A549 (cell line): ENCODE data around the gene IRF4. TPM values are rescaled to one million over a fixed set of nuclear protein-coding genes. Genes with fewer than 3 reads are reported as not detected.

Experiments
- ATAC-seq, 2 experiments: fragments of 200-7000 bp in 1 of 2; fragments of >200 bp in 1 of 2; cut with Nextera tagmentation in 1 of 2; cut with Tn5 transposase in 1 of 2; 3 replicates each; pipeline versions ENCODE4 v1.8.0 to v1.9.1; 2018 to 2020; ENCODE audit warnings: mild to moderate bottlenecking in 1 of 2, moderate library complexity in 1 of 2
- CTCF ChIA-PET: fragments of 300-600 bp; sonication (Branson Sonifier 250); formaldehyde crosslinking; extraction: SDS; loops from one replicate; lab custom pipeline; 2021; ENCODE audit warnings: antibody characterized with exemption, inconsistent platforms; lab: Yijun Ruan, JAX
- POLR2A ChIA-PET: fragments of 350-600 bp; formaldehyde crosslinking; extraction: SDS; loops from one replicate; lab custom pipeline; 2021; ENCODE audit warnings: antibody characterized with exemption, inconsistent platforms; lab: Yijun Ruan, JAX
- DNase-seq, 2 experiments: peaks; one replicate each; pipeline versions ENCODE4 v3.0.0 to v3.0.0-alpha.2; 2011 to 2016; ENCODE audit warnings: low read depth in 1 of 2, low spot score in 1 of 2
- FAIRE-seq: peaks from 2 replicates; lab custom pipeline; 2011; peaks lifted over from hg19 to GRCh38; lab: Jason Lieb, UNC
- H3K27ac ChIP-seq, 2 experiments: fragments of >200 bp; sonication (Bioruptor Twin); formaldehyde crosslinking; 3 replicates each; pipeline ENCODE4 v1.5.1; 2016 to 2017
- H3K4me1 ChIP-seq: fragments of >200 bp; sonication (Bioruptor Twin); formaldehyde crosslinking; 3 replicates; pipeline ENCODE4 v1.6.1; 2016
- H3K4me2 ChIP-seq: fragments of >200 bp; sonication (Bioruptor Twin); formaldehyde crosslinking; 3 replicates; pipeline ENCODE4 v1.6.1; 2016
- H3K4me3 ChIP-seq: fragments of >200 bp; sonication (Bioruptor Twin); formaldehyde crosslinking; 3 replicates; pipeline ENCODE4 v1.5.1; 2016
- H3K9me3 ChIP-seq: fragments of >200 bp; sonication (Bioruptor Twin); formaldehyde crosslinking; 3 replicates; pipeline ENCODE4 v1.6.1; 2016
- BCL3 ChIP-seq: fragments of >200 bp; sonication (Bioruptor Twin); formaldehyde crosslinking; IDR thresholded peaks from 3 replicates; pipeline ENCODE4 v1.6.1; 2016
- BHLHE40 ChIP-seq: IDR thresholded peaks from 2 replicates; pipeline ENCODE4 v1.6.1; 2012; ENCODE audit warnings: low read depth, low read length, inconsistent platforms
- CBX8 ChIP-seq: fragments of 200-600 bp; sonication (generic); IDR thresholded peaks from 2 replicates; pipeline ENCODE4 v1.6.1; 2016
- FOSL2 ChIP-seq, 2 experiments: fragments of 450-650 bp in 1 of 2; fragments of >200 bp in 1 of 2; sonication (Bioruptor Twin) in 1 of 2; formaldehyde crosslinking; IDR thresholded peaks; 2 replicates each; pipeline versions ENCODE4 v1.5.0 to v1.6.1; 2016 to 2020; ENCODE audit warnings: mild to moderate bottlenecking in 1 of 2, moderate library complexity in 1 of 2
- FOXS1 ChIP-seq: fragments of 250-450 bp; sonication (Bioruptor Pico); IDR thresholded peaks from 2 replicates; pipeline ENCODE4 v1.5.0; 2020; ENCODE audit warnings: mild to moderate bottlenecking, moderate library complexity
- HOXA7 ChIP-seq: fragments of 250-450 bp; sonication (Bioruptor Pico); IDR thresholded peaks from 2 replicates; pipeline ENCODE4 v1.5.0; 2020; ENCODE audit warnings: mild to moderate bottlenecking, moderate library complexity
- HOXB13 ChIP-seq: fragments of 250-450 bp; sonication (Bioruptor Pico); IDR thresholded peaks from 2 replicates; pipeline ENCODE4 v1.5.0; 2020; ENCODE audit warnings: low read depth, mild to moderate bottlenecking, moderate library complexity
- KDM5A ChIP-seq: fragments of 200-600 bp; sonication (generic); IDR thresholded peaks from 2 replicates; pipeline ENCODE4 v1.6.1; 2016; ENCODE audit warnings: antibody characterized with exemption, mild to moderate bottlenecking
- MAX ChIP-seq: IDR thresholded peaks from 2 replicates; pipeline ENCODE4 v1.6.1; 2012
- PBX3 ChIP-seq: IDR thresholded peaks from 2 replicates; pipeline ENCODE4 v1.6.1; 2012
- RAD21 ChIP-seq, 2 experiments: fragments of >200 bp in 1 of 2; sonication (Bioruptor Twin) in 1 of 2; formaldehyde crosslinking in 1 of 2; IDR thresholded peaks in 1 of 2; conservative IDR thresholded peaks in 1 of 2; 2 replicates in 1 of 2; 3 replicates in 1 of 2; pipeline ENCODE4 v1.6.1; 2012 to 2018; ENCODE audit warnings: inconsistent platforms in 1 of 2
- RCOR1 ChIP-seq: fragments of 150-350 bp; IDR thresholded peaks from 2 replicates; pipeline ENCODE4 v1.6.1; 2014; ENCODE audit warnings: antibody characterized with exemption, low read length, low read depth
- RFX5 ChIP-seq: fragments of 450-650 bp; IDR thresholded peaks from 2 replicates; pipeline ENCODE4 v1.7.1; 2014; ENCODE audit warnings: antibody characterized with exemption, mild to moderate bottlenecking, moderate library complexity
- SMC3 ChIP-seq: fragments of >200 bp; sonication (Bioruptor Twin); formaldehyde crosslinking; IDR thresholded peaks from 3 replicates; pipeline ENCODE4 v1.6.1; 2018; ENCODE audit warnings: inconsistent platforms
- SREBF2 ChIP-seq: fragments of 450-650 bp; IDR thresholded peaks from 2 replicates; pipeline ENCODE4 v1.6.1; 2014; ENCODE audit warnings: mild to moderate bottlenecking, moderate library complexity
- ZNF302 ChIP-seq: fragments of 250-450 bp; sonication (Bioruptor Pico); IDR thresholded peaks from 2 replicates; pipeline ENCODE4 v1.9.0; 2021; ENCODE audit warnings: inconsistent platforms, mild to moderate bottlenecking, moderate library complexity
- ZSCAN20 ChIP-seq: fragments of 250-450 bp; sonication (Bioruptor Pico); IDR thresholded peaks from 2 replicates; pipeline ENCODE4 v1.8.0; 2022; ENCODE audit warnings: mild to moderate bottlenecking, moderate library complexity
- WGBS: methylation state at CpG from one replicate; pipeline ENCODE4 v1.1.6; 2017; ENCODE audit errors: missing lambda C conversion rate; 5-methylcytosine and 5-hydroxymethylcytosine counted together
- polyA plus RNA-seq, 4 experiments: library from polyadenylated mRNA; depleted of rRNA in 3 of 4; stranded (reverse); fragments of >200 nt; fragmentation: RNase III in 1 of 4; extraction: RNeasy Plus Mini Kit Qiagen cat#74134 plus additional on column Dnase treatment in 1 of 4; gene quantifications; 2 replicates in 3 of 4; 3 replicates in 1 of 4; pipeline ENCODE4 v1.2.3, GENCODE V29; 2011 to 2017
- TF ChIP-seq, protein P1 (sequence below): fragments of 250-450 bp; sonication (Bioruptor Pico); IDR thresholded peaks from 2 replicates; pipeline ENCODE4 v1.5.0; 2020; ENCODE audit warnings: low read depth, mild to moderate bottlenecking, moderate library complexity

Gene IRF4
- polyA plus RNA-seq, 2 of the 4 experiments (the other 2 are of a cell fraction) = 0.03 TPM

GRCh38 chr6:357261-357790 is 34.2 kb upstream of the IRF4 start:
- TF ChIP-seq ZSCAN20 (CRISPR knock-in tag) = no peak
- TF ChIP-seq PBX3 = no peak
- no peak for TF ChIP-seq FOSL2 (IDR thresholded peaks at IDR 0.05)
- TF ChIP-seq FOSL2 (CRISPR knock-in tag; IDR thresholded peaks at IDR 0.05) = no peak
- TF ChIP-seq HOXB13 (CRISPR knock-in tag) = no peak
- no peak for TF ChIP-seq FOXS1 (CRISPR knock-in tag)
- no peak for TF ChIP-seq SREBF2
- no peak for TF ChIP-seq CBX8
- TF ChIP-seq RAD21 (conservative IDR thresholded peaks at IDR 0.05 in 1 of 2, IDR thresholded peaks at IDR 0.05 in 1 of 2) = no peak
- no peak for TF ChIP-seq KDM5A
- TF ChIP-seq BCL3 = no peak
- no peak for TF ChIP-seq SMC3
- no peak for TF ChIP-seq MAX
- TF ChIP-seq, all 56 proteins: peak for 0
- no peak for DNase-seq
- ATAC-seq = no peak
- POLR2A ChIA-PET = no interaction called here
- CTCF ChIA-PET = no interaction called here
- no peak for FAIRE-seq
- Histone ChIP-seq H3K4me1 (no peaks in the 10 kb centered on the region), H3K4me3 (no peak overlapping the region), H3K9me3 (no peaks in the 10 kb centered on the region), H3K4me2 (no peak overlapping the region), H3K27ac (no peak overlapping the region)
- WGBS = 90% methylated on average over 6 of the region's 12 CpGs

DNA sequence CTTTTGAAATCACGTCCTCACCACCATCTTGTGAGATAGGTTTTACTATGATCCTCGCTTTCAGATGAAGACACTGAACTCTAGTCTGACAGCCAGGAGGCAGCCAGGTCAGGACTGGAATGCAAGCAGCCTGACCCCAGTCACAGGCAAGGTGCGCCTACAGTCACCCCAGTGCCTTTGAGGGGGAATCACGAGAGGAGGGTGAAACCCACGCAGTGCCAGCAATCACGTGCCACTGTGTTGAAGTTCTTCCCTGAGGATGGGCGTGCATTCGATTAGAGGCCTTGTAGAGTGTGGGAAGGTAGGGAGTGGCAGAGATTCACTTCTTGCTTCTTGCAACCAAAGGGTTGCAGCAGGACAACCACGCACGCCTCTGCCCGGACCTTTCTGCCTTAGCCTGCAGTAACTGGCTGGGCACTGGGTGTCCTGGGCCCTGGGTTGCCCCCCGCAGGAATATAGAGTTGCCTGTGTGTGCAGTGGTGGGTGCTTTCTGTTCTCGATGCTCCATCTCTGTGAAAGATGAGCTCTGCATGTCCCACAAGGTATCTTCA is 33.7 kb upstream of the IRF4 start:
- POLR2A ChIA-PET = no interaction called here

GRCh38 chr6:358432-358831 is 33.1 kb upstream of the IRF4 start:
- POLR2A ChIA-PET = no interaction called here
- no peak for DNase-seq
- Histone ChIP-seq H3K9me3 (no peaks in the 10 kb centered on the region), H3K4me1 (no peaks in the 10 kb centered on the region), H3K4me2 (no peak overlapping the region), H3K27ac (no peak overlapping the region), H3K4me3 (no peak overlapping the region)
- ATAC-seq = no peak
- FAIRE-seq = no peak
- no peak for TF ChIP-seq HOXA7 (CRISPR knock-in tag)
- TF ChIP-seq BHLHE40 = no peak
- TF ChIP-seq RFX5 = no peak
- TF ChIP-seq SMC3 = no peak
- TF ChIP-seq, protein P1, sequence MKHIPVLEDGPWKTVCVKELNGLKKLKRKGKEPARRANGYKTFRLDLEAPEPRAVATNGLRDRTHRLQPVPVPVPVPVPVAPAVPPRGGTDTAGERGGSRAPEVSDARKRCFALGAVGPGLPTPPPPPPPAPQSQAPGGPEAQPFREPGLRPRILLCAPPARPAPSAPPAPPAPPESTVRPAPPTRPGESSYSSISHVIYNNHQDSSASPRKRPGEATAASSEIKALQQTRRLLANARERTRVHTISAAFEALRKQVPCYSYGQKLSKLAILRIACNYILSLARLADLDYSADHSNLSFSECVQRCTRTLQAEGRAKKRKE (CRISPR knock-in tag) = no peak
- no peak for TF ChIP-seq ZNF302 (CRISPR knock-in tag)
- CTCF ChIA-PET = no interaction called here
- WGBS = 100% methylated on average over 1 of the region's 4 CpGs

More for the DNA sequence above, 33.7 kb upstream of the IRF4 start:
- DNase-seq (no peak), FAIRE-seq (no peak), ATAC-seq (no peak)
- Histone ChIP-seq H3K4me3 (no peak overlapping the region), H3K27ac (no peak overlapping the region), H3K9me3 (no peaks in the 10 kb centered on the region), H3K4me2 (no peak overlapping the region), H3K4me1 (no peaks in the 10 kb centered on the region)
- 98% methylated on average over 5 of the region's 13 CpGs for WGBS
- no peak for TF ChIP-seq RCOR1
- TF ChIP-seq RFX5 = no peak
- no peak for TF ChIP-seq PBX3
- CTCF ChIA-PET = no interaction called here
